Stimulated activated CD4-positive, alpha-beta T cell treated with anti-CD3 and anti-CD28 coated beads, Interleukin-15, amount 100 ng/mL, for 1 hour (primary cell): ENCODE results near the gene FZR1.

Experiments used
- DNase-seq, 2 donors: peaks; one replicate each; pipeline ENCODE4 v3.0.0-alpha.2; 2020; ENCODE audit warnings: low read depth in 1 of 2, low spot score in 1 of 2

Gene FZR1

DNA sequence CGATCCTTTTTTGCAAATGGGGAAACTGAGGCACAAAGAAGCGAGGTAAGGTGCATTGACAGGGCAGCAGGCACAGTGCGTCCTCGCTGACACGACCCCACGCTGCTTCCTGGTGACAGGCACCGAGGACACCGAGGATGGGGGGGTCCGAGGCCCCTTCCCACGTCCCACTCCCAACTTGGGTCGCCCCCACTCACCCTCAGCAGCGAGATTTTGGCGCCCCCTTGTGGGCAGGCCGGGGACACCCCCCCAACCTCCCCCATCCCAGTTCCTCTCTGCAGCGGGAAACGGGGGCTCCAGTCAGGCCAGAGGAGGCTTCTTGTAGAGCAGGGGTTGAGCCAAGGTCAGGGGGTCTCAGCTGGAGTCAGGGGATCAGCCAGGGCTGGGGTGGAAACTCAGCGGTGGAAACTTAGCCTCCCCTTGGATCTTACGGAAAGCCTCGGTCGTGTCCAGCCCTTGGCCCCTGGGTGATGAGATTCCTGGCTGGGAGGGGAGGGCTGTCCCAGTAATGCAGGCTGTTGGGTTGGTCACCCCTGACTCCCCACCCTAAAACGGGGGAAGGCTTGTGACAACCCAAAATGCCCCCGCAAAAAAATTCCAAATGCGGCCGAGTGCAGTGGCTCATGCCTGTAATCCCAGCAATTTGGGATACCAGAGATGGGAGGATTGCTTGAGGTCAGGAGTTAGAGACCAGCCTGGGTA, 34.0 kb upstream of the FZR1 start:
- DNase-seq = peak in 1 of 2 donors; percentile 26

DNA sequence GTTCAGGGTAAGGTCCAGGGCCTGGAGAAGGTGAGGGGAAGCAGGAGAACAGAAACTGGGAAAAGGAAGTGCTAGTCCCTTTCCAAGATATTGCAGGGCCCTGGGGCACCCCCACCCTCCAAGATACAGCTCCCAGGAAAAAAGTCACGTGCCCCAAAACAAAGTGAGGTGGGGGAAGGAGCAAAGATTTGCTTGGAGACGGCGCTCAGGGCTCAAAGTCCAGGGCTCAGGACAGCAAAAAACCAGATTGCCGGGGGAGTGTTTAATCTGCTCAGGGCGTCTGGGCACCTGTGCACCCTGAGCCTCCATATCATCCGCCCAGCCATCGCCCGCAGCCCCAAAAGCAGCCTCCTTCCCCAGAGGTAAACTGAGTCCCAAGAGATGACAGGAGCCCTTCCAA, 32.1 kb upstream of the FZR1 start:
- DNase-seq = no peak

DNA sequence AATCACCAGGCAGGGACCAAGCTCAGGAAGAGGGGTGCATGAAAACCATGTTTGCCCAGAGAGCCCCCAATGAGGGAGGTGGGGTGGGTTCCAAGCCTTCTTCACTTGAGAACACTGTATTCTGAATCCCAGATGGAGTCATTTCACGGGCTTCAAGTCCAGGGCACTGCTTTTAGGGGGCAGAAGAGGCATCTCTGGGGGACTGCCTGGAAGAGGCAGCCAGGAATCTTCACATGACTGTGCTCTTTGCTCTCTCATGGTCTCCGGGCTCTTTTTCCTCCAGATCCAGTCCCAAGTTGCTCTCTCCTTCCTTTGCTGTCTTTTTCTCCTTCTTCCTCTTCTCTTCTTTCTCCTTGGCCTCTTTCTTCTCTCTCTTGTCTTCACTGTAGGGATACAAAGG, 31.5 kb upstream of the FZR1 start:
- DNase-seq = no peak

DNA sequence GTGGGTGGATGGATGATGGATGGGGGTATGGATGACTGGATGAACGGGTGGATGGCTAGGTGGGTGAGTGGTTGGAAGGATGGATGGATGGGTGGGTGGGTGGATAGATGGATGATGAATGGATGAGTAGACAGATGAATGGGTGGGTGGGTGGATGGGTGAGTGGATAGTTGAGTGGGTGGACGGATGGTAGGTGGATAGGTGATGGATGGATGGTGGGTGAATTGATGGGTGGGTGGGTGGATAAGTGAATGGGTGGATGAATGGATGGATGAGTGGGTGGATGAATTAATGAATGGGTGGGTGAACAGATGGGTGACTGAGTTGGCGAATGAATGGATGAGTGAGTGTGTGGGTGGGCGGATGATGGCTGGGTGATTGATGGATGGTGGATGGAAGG, 30.7 kb upstream of the FZR1 start:
- no peak for DNase-seq

DNA sequence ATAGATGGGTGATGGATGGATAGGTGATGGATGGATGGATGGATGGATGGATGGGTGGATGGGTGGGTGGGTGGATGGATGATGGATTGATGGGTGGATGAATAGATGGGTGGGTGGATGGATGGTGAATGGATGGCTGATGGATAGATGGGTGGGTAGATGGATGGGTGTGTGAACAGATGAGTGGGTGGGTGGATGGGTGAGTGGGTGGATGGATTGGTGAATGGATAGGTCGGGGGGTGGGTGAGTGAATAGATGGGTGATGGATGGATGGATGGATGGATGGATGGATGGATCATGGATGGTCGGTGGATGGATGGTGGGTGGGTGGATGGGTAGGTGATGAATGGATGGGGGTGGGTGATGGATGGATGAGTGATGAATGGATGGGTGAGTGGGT, 29.3 kb upstream of the FZR1 start:
- no peak for DNase-seq

DNA sequence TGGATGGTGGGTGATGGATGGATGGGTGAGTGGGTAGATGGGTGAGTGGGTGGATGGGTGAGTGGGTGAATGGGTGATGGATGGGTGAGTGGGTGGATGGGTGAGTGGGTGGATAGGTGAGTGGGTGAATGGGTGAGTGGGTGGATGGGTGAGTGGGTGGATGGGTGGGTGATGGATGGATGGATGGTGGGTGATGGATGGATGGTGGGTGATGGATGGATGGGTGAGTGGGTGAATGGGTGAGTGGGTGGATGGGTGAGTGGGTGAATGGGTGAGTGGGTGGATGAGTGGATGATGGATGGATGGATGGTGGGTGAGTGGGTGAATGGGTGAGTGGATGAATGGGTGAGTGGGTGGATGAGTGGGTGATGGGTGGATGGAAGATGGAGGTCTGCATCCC, 28.6 kb upstream of the FZR1 start:
- DNase-seq = no peak

DNA sequence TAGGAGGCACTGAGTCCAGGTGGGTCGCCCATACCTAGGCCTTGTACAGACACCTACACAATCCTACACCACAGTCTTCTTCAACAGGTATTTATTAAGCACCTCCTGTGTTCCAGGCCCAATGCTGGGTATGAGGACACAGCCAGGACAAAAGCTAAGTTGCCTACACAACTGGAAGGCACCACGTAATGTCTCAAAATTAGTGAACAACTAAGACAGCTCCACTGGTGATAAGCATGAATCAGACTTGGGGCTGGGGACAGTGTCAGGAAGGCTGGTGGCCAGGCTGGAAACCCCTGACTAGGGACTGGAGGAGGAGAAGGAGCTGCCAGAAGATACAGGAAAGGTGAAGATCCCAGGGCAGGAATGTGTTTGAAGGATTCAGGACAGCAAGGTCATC, 28.2 kb upstream of the FZR1 start:
- no peak for DNase-seq

DNA sequence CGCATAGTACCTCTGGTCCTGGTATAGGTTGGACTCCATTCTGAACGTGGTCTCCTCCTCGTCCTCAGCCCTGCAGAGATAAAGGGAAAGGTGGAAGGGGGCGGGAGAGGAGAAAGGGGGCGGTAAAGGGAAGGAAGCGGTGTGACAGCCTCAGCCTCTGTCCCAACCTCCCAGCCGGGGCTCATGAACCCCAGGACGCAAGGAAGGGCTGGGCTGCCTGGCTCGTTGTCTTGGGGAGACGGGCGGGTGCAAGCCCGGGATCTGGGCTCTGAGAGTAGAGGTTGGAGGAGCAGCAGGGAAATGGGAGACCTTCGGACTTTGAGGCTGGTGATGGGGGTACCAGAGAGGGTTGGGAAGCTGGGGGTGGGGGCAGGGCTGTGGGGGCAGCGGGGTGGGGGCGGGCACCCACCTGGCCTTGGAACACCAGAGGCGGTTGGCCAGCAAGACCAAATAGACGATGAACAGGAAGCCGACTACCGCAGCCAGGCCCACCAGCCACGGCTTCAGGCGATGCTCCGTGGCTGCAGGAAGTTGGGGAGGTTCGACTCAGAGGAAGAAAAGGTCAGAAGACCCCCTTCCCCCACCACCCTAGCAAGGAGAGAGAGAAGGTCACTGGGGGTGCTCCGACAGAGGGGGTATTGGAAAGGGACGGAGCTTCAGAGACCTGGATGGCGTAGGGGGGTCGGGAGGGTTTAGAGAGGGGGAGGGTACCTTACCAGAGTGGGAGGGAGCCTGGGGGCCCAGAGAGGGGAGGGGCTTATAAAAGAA, 27.5 kb upstream of the FZR1 start:
- DNase-seq = no peak

DNA sequence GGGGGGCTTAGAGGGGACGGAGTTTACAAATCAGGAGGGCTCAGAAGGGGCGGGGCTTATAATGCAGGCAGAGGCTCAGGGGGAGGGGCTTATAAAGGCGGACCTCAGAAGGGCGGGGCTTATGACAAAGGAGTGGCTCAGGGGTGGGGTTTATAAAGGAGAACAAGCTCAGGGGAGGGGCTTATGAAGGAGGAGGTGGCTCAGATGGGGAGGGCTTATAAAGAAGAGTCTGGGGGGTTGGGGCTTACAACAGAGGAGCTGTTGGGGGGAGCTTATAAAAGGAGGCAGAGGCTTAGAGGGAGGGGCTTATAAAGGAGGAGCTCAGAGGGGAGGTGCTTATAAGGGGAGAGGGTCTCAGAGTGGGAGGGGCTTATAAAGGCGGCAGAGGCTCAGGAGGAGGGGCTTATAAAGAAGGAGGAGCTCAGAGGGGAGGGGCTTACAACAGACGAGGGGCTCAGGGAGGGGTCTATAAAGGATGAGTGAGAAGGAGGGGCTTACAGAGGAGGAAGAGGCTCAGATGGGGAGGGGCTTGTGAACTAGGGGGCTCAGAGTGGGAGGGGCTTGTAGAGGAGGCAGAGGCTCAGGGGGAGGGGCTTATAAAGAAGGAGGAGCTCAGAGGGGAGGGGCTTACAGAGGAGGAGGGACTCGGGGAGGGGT, 26.8 kb upstream of the FZR1 start:
- DNase-seq = no peak

DNA sequence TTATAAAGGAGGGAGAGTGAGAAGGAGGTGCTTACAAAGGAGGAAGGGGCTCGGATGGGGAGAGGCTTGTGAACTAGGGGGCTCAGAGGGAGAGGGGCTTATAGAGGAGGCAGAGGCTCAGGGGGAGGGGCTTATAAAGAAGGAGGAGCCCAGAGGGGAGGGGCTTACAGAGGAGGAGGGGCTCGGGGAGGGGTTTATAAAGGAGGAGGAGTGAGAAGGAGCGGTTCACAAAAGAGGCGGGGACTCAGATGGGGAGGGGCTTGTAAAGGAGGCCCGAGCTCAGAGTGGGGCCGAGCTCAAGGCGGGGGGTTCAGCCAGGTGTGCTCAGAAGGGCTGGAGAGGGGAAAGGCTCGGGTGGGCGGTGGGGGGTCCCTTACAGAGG, 26.3 kb upstream of the FZR1 start:
- no peak for DNase-seq

DNA sequence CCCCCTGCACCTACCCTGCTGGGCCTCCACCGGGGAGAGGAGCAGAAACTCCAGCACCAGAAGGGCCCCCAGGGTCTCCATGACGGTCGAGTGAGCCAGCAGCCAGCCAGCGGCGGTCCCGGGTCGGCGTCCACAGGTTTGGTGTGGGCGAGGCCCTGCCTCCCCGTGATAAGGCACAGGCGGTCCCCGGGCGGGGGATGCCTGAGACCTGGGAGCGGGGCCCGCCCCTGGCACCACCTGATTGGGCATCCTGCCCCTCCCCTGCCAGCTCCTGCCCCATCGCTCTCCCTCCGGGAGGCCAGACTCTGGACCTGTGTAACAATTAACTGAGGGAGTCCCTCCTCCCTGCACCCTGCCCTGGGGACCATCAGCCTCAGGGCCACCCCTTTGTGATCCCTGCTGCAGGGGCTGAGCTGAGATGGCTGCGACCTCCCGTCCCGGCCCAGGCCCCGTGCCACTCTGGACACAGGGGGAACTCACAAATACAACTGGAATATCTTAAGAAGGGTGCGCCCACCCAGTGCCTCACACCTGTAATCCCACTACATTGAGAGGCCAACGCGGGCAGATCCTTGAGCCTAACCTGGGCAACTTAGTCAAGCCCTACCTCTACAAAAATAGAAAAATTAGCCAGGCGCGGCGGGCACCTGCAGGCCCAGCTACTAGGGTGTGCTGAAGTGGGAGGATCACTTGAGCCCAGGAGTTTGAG, 25.6 kb upstream of the FZR1 start, which contains the start of gene SMIM24:
TSS of gene SMIM24 (minus strand) at position 143 of the 709 bp plus-strand sequence. CDS start at position 81, 62 bp downstream.
- DNase-seq = no peak

DNA sequence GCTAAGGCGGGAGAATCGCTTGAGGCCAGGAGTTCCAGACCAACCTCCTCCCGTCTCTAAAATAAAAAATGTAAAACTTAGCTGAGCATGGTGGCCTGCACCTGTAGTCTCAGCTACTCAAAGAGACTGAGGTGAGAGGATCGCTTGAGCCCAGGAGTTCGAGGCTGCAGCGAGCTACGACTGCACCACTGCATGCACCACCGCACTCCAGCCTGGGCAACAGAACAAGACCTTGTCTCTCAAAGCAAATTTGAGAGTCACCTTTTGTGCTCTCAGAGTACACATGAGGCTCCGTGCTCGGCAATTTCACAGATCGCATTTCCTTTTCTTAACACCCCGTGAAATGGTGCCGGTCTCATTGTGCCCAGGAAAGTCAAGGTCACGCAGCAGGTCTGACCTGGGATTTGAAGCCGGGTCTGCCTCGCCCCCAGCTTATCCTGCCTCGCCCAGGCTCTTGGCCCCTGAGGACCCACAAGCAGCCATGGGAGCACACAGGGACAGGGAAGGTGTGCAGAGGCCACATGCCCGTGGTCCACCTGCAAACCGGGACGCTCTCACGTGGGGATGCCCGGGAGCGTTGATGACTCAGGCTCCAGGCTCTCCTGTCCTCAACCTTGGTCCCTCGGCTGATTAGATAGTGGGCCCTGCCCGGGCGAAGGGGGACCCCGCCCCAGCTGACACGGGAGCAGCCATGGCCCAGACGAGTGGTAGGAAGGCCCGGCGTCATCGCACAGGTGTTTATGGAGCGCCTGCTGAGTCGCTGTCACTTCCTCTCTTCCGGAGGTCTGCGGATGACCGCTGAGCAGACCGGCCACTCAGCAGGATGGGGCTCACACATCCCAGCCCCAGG, 24.6 kb upstream of the FZR1 start:
- DNase-seq = no peak

DNA sequence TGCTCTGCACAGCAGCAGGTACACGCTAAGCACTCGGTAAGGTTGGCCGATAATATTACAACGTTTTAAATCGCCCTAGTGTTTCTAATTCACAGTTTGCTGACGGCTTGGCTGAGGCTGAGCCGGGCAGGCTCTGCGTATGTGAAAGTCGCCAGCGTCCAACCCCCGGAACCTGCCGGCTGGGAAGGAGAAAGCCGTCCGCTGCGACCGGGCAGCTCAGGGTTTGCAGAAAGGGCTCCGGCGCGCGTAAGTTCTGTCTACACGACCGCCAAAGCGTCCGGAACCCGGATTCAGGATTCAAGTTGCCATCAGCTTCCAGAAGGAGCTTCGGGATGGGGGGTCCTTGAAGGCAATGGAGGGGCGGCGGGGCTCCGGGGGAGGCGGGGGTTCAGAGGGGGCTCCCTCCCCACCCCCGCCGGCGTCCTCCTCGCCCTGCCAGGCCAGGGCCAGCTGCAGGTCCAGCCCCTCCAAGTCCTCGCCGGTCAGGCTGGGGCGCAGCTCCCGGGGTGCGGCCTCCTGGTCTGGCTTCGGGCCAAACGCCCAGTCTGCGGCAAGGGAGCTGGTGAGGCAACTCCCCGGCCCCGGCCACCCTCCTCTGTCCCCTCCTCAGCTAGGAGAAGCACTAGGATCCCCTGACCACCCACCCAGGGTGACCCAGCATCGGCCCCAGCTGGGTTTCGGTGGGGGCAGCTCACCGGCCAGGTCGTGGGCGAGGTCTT, 23.4 kb upstream of the FZR1 start:
- no peak for DNase-seq

DNA sequence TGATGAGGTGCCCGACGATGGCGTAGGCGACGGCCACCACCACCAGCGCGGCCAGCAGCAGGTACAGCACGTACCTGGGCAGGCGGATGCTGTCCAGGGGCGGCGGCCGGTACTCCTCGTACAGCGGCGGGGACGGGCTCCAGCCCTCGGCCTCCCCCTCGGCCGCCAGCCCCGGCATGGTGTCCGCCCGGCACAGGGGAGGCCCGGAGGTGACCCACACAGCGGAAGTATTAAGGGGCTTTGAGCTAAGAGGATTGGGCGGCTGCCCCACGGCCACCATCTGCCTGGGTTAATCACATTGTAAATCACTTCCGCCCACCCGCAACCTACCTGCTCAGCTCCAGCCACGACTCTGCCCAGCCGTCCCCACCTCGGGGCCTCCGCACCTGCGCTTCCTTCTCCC, 22.9 kb upstream of the FZR1 start, which contains the start of gene SMIM44:
TSS of gene SMIM44 (minus strand) at position 216 of the 403 bp plus-strand sequence. CDS start at position 178, 38 bp downstream.
- no peak for DNase-seq

DNA sequence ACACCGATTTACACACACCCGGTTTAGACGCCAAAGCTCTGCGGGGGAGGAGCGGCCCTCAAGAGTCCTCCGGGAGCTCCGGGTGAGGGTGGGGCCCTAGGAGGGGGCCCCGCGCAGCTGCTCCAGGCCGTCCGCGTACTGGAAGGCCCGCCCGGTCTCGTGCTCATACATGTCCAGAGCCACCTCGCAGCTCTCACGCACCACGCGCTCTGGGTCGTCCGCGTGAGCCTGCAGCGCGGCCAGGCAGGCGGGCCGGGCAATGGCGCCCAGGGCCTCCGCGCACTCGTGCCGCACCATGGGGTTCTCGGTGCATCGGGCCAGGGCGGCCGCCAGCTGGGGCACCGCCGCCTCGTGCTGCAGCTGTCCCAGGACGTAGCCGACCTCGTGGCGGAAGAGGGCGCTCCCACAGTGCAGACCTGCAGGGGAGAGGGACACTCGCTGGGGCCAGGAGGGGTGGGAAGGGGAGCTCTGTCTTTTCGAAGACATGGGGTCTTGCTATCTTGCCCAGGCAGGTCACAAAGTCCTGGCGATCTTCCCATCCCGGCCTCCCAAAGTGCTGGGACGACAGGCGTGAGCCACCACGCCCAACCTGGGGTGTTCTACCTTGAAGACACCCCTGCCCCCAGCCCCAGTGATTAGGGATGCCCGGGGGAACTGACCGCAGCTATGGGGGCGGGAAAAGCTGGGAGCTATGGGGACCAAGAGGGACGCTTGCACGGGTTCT, 14.6 kb upstream of the FZR1 start:
- no peak for DNase-seq

DNA sequence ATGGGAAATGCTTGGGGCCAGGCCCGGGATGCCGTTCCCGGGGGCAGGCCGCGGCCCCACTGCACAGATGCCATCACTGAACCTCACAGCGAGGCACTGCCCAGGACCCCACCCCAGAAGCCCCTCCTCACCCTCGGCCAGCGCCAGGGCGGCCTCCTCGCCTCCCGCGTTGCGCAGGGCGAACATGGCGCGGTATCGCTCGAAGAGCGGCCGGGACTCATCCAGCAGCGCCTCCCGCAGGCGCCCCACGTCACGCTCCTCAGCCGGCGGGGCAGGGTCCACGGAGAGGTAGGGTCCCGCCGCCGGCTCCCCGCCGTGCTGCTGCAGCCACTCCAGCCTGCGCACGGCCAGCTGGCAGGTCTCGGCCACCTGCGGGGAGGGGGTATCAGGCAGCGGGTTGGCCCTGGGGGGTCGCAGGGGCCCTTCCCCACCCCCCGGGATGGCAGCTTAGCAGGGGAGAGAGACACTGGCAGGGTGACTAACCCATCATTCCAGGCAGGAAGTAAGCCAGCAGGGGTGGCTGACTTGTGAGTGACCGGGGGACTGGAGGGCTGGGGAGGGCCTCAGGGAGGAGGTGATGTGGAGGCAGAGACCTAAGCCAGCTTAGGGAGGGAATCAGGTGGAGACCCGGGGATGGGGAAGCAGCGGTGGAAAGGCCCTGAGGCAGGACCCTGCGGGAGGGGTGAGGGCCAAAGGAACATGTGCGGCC, 13.8 kb upstream of the FZR1 start:
- no peak for DNase-seq

DNA sequence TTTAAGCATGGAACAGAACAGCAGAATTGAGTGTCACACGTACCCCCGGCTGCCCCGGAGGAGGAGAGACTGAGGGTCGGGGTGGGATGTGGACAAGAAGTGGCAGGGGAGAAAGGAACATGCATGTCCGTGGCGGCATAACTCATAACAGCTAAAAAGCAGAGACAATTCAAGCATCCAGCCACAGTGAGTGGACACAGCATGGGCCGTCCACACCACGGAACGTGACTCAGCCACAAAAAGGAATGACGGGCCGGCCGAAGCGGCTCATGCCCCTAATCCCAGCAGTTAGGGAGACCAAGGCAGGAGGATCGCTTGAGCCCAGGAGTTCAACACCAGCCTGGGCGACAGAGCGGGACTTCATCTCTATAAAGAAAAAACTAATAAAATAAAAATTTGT, 13.2 kb upstream of the FZR1 start:
- DNase-seq = no peak

DNA sequence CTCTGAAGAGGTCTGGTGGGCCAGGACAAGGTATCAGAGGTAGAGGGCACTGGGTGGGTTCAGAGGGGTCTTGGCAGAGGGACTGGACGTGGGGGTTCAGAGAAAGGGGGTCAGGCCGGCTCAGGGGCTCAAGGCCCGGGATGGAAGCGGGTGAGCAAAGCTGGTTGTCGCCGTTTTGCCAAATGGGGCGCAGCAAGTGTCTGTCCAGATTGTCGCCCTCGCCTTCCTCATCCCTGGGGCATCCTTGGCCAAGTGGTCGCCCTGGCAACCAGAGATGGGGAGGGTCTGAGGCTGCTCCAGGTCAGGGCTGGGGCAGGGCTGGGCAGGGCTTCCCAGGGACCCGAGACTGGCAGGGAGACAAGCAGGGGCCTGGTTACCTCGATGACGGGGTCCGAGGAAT, 12.5 kb upstream of the FZR1 start:
- no peak for DNase-seq

DNA sequence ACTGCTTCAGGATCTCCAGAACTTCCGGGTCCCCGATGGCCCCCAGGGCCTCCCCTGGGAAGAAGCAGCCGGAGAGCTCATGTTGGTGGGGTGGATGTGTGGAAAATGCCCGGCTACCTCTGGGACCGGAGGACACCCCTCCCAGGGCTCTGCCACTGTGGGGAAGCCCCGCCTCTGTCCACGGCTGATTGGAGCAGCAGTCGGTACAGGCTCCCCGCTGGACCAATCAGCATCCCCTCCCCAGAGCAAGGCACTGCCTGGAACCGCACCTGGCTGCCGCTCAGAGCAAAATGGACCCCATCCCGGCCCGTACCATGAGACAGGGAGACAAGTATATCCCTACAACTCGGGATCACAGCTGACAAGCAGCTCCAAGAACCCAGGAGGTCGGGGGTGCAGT, 12.1 kb upstream of the FZR1 start:
- peak in 1 of 2 donors; percentile 26 for DNase-seq
